ENCODE measurements around the gene NOSTRIN. TPM values are rescaled to one million over a fixed set of nuclear protein-coding genes. Genes with fewer than 3 reads are reported as not detected.

NOSTRIN gene
- total and polyA plus RNA-seq, 4 experiments from 2014 or later: not detected

DNA sequence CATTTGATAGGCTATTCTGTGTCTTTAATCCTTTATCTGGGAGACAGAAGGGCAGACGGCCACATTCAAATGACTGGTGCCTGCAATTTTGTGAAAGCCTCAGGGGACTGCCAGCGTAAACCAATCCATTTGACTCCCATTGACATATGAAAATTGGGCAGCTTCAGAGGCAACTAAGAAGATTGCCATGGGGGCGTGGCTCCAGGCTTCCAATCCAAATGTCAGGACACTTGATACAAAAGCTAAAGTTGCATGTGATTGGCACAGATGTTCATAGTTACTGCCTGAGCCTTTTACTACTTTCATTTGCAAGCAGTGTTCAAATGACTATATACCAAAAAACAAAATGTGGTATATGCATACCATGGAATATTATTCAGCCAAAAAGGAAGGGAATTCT lies 45.8 kb downstream of the NOSTRIN start:
- CTCF ChIA-PET (ENCODE audit: partially characterized antibody): no interaction called here

GRCh38 chr2:168849610-168850009 lies 47.2 kb downstream of the NOSTRIN start:
- Mint-ChIP-seq H3K27ac (no peak overlapping the region), H3K9me3 (peaks cover 0 to 2% (median 0%) of the 10 kb centered on the region in 8 donors), H3K36me3 (peaks cover 0 to 2% of the 10 kb centered on the region in 2 donors), H3K27me3 (no peaks in the 10 kb centered on the region), H3K4me1 (peaks cover 0 to 2% (median under 1%) of the 10 kb centered on the region in 4 donors), H3K4me3 (no peak overlapping the region)
- Histone ChIP-seq H3K9me3 (ENCODE audit: control insufficient read depth in 1 of 2, low read length in 2 of 2) (no peaks in the 10 kb centered on the region), H3K27me3 (ENCODE audit: insufficient read depth, low read length) (no peaks in the 10 kb centered on the region), H3K27ac (ENCODE audit: low read depth, low read length) (no peak overlapping the region), H3K4me1 (ENCODE audit: insufficient read depth, low read length) (no peaks in the 10 kb centered on the region), H3K4me3 (ENCODE audit: low read length in 2 of 2) (no peak overlapping the region), H3K36me3 (ENCODE audit: insufficient read depth, low read length) (no peaks in the 10 kb centered on the region)
- CTCF ChIA-PET (ENCODE audit: partially characterized antibody): no interaction called here
- intact Hi-C loops (cut with micrococcal nuclease): loop anchor here (1.0 kb wide), 1 partner anchor 503 kb away; no protein-coding TSS in a partner anchor
- POLR2A ChIA-PET (ENCODE audit: partially characterized antibody): no interaction called here
- no peak for DNase-seq

More for the DNA sequence above, 45.8 kb downstream of the NOSTRIN start:
- Histone ChIP-seq H3K9me3 (ENCODE audit: control insufficient read depth in 1 of 2, low read length in 2 of 2) (no peaks in the 10 kb centered on the region), H3K4me3 (ENCODE audit: low read length in 2 of 2) (no peak overlapping the region), H3K36me3 (ENCODE audit: insufficient read depth, low read length) (no peaks in the 10 kb centered on the region), H3K27ac (ENCODE audit: low read depth, low read length) (no peak overlapping the region), H3K4me1 (ENCODE audit: insufficient read depth, low read length) (no peaks in the 10 kb centered on the region), H3K27me3 (ENCODE audit: insufficient read depth, low read length) (no peaks in the 10 kb centered on the region)
- POLR2A ChIA-PET (ENCODE audit: partially characterized antibody): no interaction called here
- H3K4me3 Mint-ChIP-seq: peak overlapping the region in 1 of 8 donors; percentile 38
- H3K27ac Mint-ChIP-seq: peak overlapping the region in 1 of 7 donors; percentile 1
- H3K36me3 Mint-ChIP-seq: no peaks in the 10 kb centered on the region
- H3K4me1 Mint-ChIP-seq: peaks cover 0 to 3% (median 1%) of the 10 kb centered on the region in 4 donors
- H3K27me3 Mint-ChIP-seq: no peaks in the 10 kb centered on the region
- intact Hi-C loops (cut with micrococcal nuclease): no loop called here
- DNase-seq: no peak
- H3K9me3 Mint-ChIP-seq: peaks cover 0 to 2% (median 0%) of the 10 kb centered on the region in 8 donors

GRCh38 chr2:168850846-168851245 lies 48.4 kb downstream of the NOSTRIN start:
- DNase-seq: no peak
- Histone ChIP-seq H3K4me3 (ENCODE audit: low read length in 2 of 2) (no peak overlapping the region), H3K36me3 (ENCODE audit: insufficient read depth, low read length) (no peaks in the 10 kb centered on the region), H3K9me3 (ENCODE audit: control insufficient read depth in 1 of 2, low read length in 2 of 2) (no peaks in the 10 kb centered on the region), H3K27me3 (ENCODE audit: insufficient read depth, low read length) (no peaks in the 10 kb centered on the region), H3K4me1 (ENCODE audit: insufficient read depth, low read length) (no peaks in the 10 kb centered on the region), H3K27ac (ENCODE audit: low read depth, low read length) (no peak overlapping the region)
- Mint-ChIP-seq H3K36me3 (peaks cover 0 to 3% of the 10 kb centered on the region in 2 donors), H3K4me1 (peaks cover 0 to 2% (median under 1%) of the 10 kb centered on the region in 4 donors), H3K4me3 (no peak overlapping the region), H3K27me3 (no peaks in the 10 kb centered on the region), H3K9me3 (no peaks in the 10 kb centered on the region), H3K27ac (no peak overlapping the region)
- ChIA-PET CTCF (ENCODE audit: partially characterized antibody) (no interaction called here), POLR2A (ENCODE audit: partially characterized antibody) (no interaction called here)
- intact Hi-C loops (cut with micrococcal nuclease): no loop called here

DNA sequence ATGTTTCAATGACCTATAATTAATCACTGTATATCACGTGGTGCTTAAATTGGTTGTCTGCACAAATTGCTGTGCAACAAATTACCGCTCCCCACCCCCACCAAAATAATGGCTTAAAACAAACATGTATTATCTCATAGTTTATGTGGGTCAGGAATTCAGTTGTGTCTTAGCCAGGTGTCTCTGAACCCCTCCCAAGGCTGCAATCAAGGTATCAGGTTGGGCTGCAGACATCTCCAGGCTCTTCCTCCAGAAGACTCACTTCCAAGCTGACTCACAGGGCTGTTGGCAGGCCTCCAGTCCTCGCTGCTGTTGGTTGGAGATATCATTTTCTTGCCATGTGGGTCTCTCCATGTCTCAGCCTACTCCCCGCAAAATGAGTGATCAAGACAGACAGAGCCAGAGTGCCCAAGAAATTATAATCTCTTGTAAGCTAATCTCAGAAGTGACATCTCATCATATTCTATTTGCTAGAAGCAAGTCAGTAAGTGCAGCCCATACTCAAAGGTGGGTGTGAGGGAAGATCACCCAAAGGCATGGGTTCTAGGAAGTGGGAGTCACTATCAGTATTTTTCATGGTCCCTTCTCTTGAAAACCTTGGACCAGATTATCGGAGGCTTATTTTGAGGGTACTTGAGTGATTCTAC lies 49.4 kb downstream of the NOSTRIN start:
- H3K36me3 ChIP-seq (ENCODE audit: insufficient read depth, low read length): no peaks in the 10 kb centered on the region
- H3K27ac ChIP-seq (ENCODE audit: low read depth, low read length): no peak overlapping the region
- ChIA-PET CTCF (ENCODE audit: partially characterized antibody) (no interaction called here), POLR2A (ENCODE audit: partially characterized antibody) (no interaction called here)
- Mint-ChIP-seq H3K36me3 (peaks cover 0 to 3% of the 10 kb centered on the region in 2 donors), H3K9me3 (no peaks in the 10 kb centered on the region), H3K27ac (no peak overlapping the region), H3K4me3 (no peak overlapping the region), H3K4me1 (peaks cover 0 to 2% (median under 1%) of the 10 kb centered on the region in 4 donors), H3K27me3 (no peaks in the 10 kb centered on the region)
- no peaks in the 10 kb centered on the region for H3K4me1 ChIP-seq (ENCODE audit: insufficient read depth, low read length)
- no peaks in the 10 kb centered on the region for H3K9me3 ChIP-seq (ENCODE audit: control insufficient read depth in 1 of 2, low read length in 2 of 2)
- DNase-seq: no peak
- H3K4me3 ChIP-seq (ENCODE audit: low read length in 2 of 2): no peak overlapping the region
- intact Hi-C loops (cut with micrococcal nuclease): no loop called here
- no peaks in the 10 kb centered on the region for H3K27me3 ChIP-seq (ENCODE audit: insufficient read depth, low read length)

GRCh38 chr2:168852481-168852880 lies 50.0 kb downstream of the NOSTRIN start:
- DNase-seq: no peak
- Mint-ChIP-seq H3K36me3 (peaks cover 0 to 3% of the 10 kb centered on the region in 2 donors), H3K27ac (no peak overlapping the region), H3K9me3 (no peaks in the 10 kb centered on the region), H3K4me1 (peaks cover 0 to 2% (median under 1%) of the 10 kb centered on the region in 4 donors), H3K4me3 (no peak overlapping the region), H3K27me3 (no peaks in the 10 kb centered on the region)
- Histone ChIP-seq H3K36me3 (ENCODE audit: insufficient read depth, low read length) (no peaks in the 10 kb centered on the region), H3K27me3 (ENCODE audit: insufficient read depth, low read length) (no peaks in the 10 kb centered on the region), H3K4me1 (ENCODE audit: insufficient read depth, low read length) (no peaks in the 10 kb centered on the region), H3K4me3 (ENCODE audit: low read length in 2 of 2) (no peak overlapping the region), H3K27ac (ENCODE audit: low read depth, low read length) (no peak overlapping the region), H3K9me3 (ENCODE audit: control insufficient read depth in 1 of 2, low read length in 2 of 2) (no peaks in the 10 kb centered on the region)
- intact Hi-C loops (cut with micrococcal nuclease): no loop called here
- POLR2A ChIA-PET (ENCODE audit: partially characterized antibody): no interaction called here
- CTCF ChIA-PET (ENCODE audit: partially characterized antibody): no interaction called here

- Mint-ChIP-seq H3K36me3 (peaks cover 0 to 3% of the 10 kb centered on the region in 2 donors), H3K27me3 (no peaks in the 10 kb centered on the region), H3K4me3 (no peak overlapping the region), H3K4me1 (peaks cover 0 to 2% (median under 1%) of the 10 kb centered on the region in 4 donors), H3K9me3 (no peaks in the 10 kb centered on the region), H3K27ac (no peak overlapping the region)
- intact Hi-C loops (cut with micrococcal nuclease): no loop called here
- no peak overlapping the region for H3K4me3 ChIP-seq (ENCODE audit: low read length in 2 of 2)
- no peak overlapping the region for H3K27ac ChIP-seq (ENCODE audit: low read depth, low read length)
- no peaks in the 10 kb centered on the region for H3K27me3 ChIP-seq (ENCODE audit: insufficient read depth, low read length)
- POLR2A ChIA-PET (ENCODE audit: partially characterized antibody): no interaction called here
- no peak for DNase-seq
- CTCF ChIA-PET (ENCODE audit: partially characterized antibody): no interaction called here
- H3K36me3 ChIP-seq (ENCODE audit: insufficient read depth, low read length): no peaks in the 10 kb centered on the region
- no peaks in the 10 kb centered on the region for H3K9me3 ChIP-seq (ENCODE audit: control insufficient read depth in 1 of 2, low read length in 2 of 2)
- H3K4me1 ChIP-seq (ENCODE audit: insufficient read depth, low read length): no peaks in the 10 kb centered on the region
These were observed 51.0 kb downstream of the NOSTRIN start for GRCh38 chr2:168853471-168853870.

- DNase-seq: no peak
- Mint-ChIP-seq H3K27ac (no peak overlapping the region), H3K9me3 (no peaks in the 10 kb centered on the region), H3K4me1 (no peaks in the 10 kb centered on the region), H3K27me3 (no peaks in the 10 kb centered on the region), H3K36me3 (peaks cover 0 to 3% of the 10 kb centered on the region in 2 donors), H3K4me3 (no peak overlapping the region)
- ChIA-PET POLR2A (ENCODE audit: partially characterized antibody) (no interaction called here), CTCF (ENCODE audit: partially characterized antibody) (no interaction called here)
- H3K27ac ChIP-seq (ENCODE audit: low read depth, low read length): no peak overlapping the region
- no peaks in the 10 kb centered on the region for H3K4me1 ChIP-seq (ENCODE audit: insufficient read depth, low read length)
- no peaks in the 10 kb centered on the region for H3K36me3 ChIP-seq (ENCODE audit: insufficient read depth, low read length)
- H3K9me3 ChIP-seq (ENCODE audit: control insufficient read depth in 1 of 2, low read length in 2 of 2): no peaks in the 10 kb centered on the region
- H3K27me3 ChIP-seq (ENCODE audit: insufficient read depth, low read length): no peaks in the 10 kb centered on the region
- intact Hi-C loops (cut with micrococcal nuclease): no loop called here
- no peak overlapping the region for H3K4me3 ChIP-seq (ENCODE audit: low read length in 2 of 2)
These were observed 52.2 kb downstream of the NOSTRIN start for GRCh38 chr2:168854651-168855050.

Data from CD4-positive, alpha-beta memory T cell (primary cell).